HepG2 (cell line): ENCODE measurements around the gene IFIH1. TPM values are rescaled to one million over a fixed set of nuclear protein-coding genes. Genes with fewer than 3 reads are reported as not detected.

Source experiments
- KIAA2018 ChIP-seq: sonication (generic); formaldehyde crosslinking; IDR thresholded peaks from 2 replicates; pipeline ENCODE4 v1.5.0; 2020; ENCODE audit warnings: mild to moderate bottlenecking, missing genetic modification reagents, borderline replicate concordance
- NFE2L2 ChIP-seq: fragments of 150-350 bp; IDR thresholded peaks from 2 replicates; pipeline ENCODE4 v1.6.1; 2014; ENCODE audit warnings: low read length
- PAF1 ChIP-seq: IDR thresholded peaks from 2 replicates; pipeline ENCODE4 v1.6.1; 2016; ENCODE audit warnings: missing genetic modification reagents, missing compliant biosample characterization
- PRMT3 ChIP-seq: sonication (generic); formaldehyde crosslinking; IDR thresholded peaks from 2 replicates; pipeline ENCODE4 v1.8.1; 2022; ENCODE audit warnings: low read depth, mild to moderate bottlenecking, moderate library complexity, missing genetic modification reagents, borderline replicate concordance
- RFXAP ChIP-seq: sonication (generic); formaldehyde crosslinking; IDR thresholded peaks from 2 replicates; pipeline ENCODE4 v1.4.0; 2020; ENCODE audit warnings: missing genetic modification reagents, borderline replicate concordance
- SMARCE1 ChIP-seq: fragments of 450-650 bp; IDR thresholded peaks from 2 replicates; pipeline ENCODE4 v1.6.1; 2017; ENCODE audit warnings: borderline replicate concordance
- THAP11 ChIP-seq: IDR thresholded peaks from 2 replicates; pipeline ENCODE4 v1.6.1; 2016; ENCODE audit warnings: missing biosample characterization, missing genetic modification reagents
- ZBTB44 ChIP-seq: sonication (generic); formaldehyde crosslinking; IDR thresholded peaks from 2 replicates; pipeline ENCODE4 v1.4.0; 2020; ENCODE audit warnings: missing genetic modification reagents
- ZNF646 ChIP-seq: sonication (generic); formaldehyde crosslinking; IDR thresholded peaks from 2 replicates; pipeline ENCODE4 v1.9.0; 2021; ENCODE audit warnings: mild to moderate bottlenecking, missing genetic modification reagents
- ZNF704 ChIP-seq: sonication (generic); formaldehyde crosslinking; IDR thresholded peaks from 2 replicates; pipeline ENCODE4 v1.8.1; 2023; ENCODE audit warnings: mild to moderate bottlenecking, inconsistent platforms, moderate library complexity, missing genetic modification reagents, borderline replicate concordance
- polyA plus RNA-seq, 8 experiments: library from polyadenylated mRNA; depleted of rRNA in 3 of 8; stranded (reverse) in 7 of 8; unstranded in 1 of 8; fragments of >200 nt; fragmentation: Illumina TruSeq in 4 of 8; extraction: Trizol in 4 of 8; gene quantifications; 2 replicates each; pipeline versions ENCODE4 v1.2.1 to v1.2.3, GENCODE V29; 2011 to 2016; ENCODE audit warnings: low read depth in 4 of 8, missing spikeins in 1 of 8, mixed read lengths in 1 of 8; ENCODE audit not compliant: insufficient read depth in 1 of 8
- total RNA-seq, 5 experiments: library from RNA; depleted of rRNA; stranded (reverse); fragments of >200 nt; fragmentation: Illumina TruSeq; extraction: Trizol; gene quantifications; 2 replicates each; pipeline ENCODE4 v1.2.3, GENCODE V29; 2016; ENCODE audit warnings: low read depth in 1 of 5

IFIH1 gene
- total and polyA plus RNA-seq, 2 of the 13 experiments (the other 11 are each of a cell fraction or from before 2014, with no cell fraction given), result 1.5 to 11.5 TPM

GRCh38 chr2:162318328-162319180 is at the start of gene IFIH1 (continued):
- TF ChIP-seq KIAA2018 (no peak), THAP11 (CRISPR knock-in tag) (no peak), RFXAP (no peak), ZNF704 (CRISPR knock-in tag) (no peak), PAF1 (no peak), SMARCE1 (no peak), ZNF646 (CRISPR knock-in tag) (no peak), PRMT3 (no peak), NFE2L2 (no peak), ZBTB44 (CRISPR knock-in tag) (no peak)
